T-helper 1 cell treated with Interleukin-12 subunit alpha and Interleukin-12 subunit beta and Interleukin-4 antibody, amounts not matched to agents 30 μg/mL and 1 μg/mL, for 36 hours (primary cell): ENCODE measurements around the gene LIPI.
"Not testable (repeated sequence)": the region's sequence is repeated elsewhere in the genome, so short reads cannot be mapped to it uniquely, and the experiment has no call there.

Experiments
- H3K27ac Mint-ChIP-seq: one replicate; pipeline ENCODE4 v1.8.0; 2021; ENCODE audit warnings: mild to moderate bottlenecking, mixed read lengths
- H3K27me3 Mint-ChIP-seq: one replicate; pipeline ENCODE4 v1.8.0; 2021; ENCODE audit warnings: low read depth, mixed read lengths
- H3K36me3 Mint-ChIP-seq: one replicate; pipeline ENCODE4 v1.8.0; 2021; ENCODE audit warnings: low read depth, mixed read lengths
- H3K4me1 Mint-ChIP-seq: one replicate; pipeline ENCODE4 v1.8.0; 2021; ENCODE audit warnings: low read depth, mixed read lengths
- H3K4me3 Mint-ChIP-seq: one replicate; pipeline ENCODE4 v1.8.0; 2021; ENCODE audit warnings: mild to moderate bottlenecking, moderate library complexity, mixed read lengths
- H3K9me3 Mint-ChIP-seq: one replicate; pipeline ENCODE4 v1.8.0; 2021; ENCODE audit warnings: mixed read lengths

The LIPI gene

DNA sequence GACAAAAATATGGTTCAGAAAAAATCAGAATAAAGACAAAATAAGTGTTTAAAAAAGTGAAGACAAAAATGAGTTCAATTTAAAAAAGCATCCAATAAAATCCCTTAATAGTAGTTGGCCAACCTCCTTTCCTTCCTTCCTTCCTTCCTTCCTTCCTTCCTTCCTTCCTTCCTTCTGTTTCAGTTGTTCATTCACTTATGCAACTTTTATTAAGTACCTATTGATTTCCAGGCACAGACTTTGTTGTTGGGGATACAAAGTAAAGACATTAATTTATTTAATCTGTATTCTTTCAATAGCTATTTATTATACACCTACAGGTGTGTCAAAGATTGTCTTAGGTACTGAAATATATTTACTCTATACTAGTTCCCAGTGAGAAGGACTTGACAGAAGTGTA, 2.4 kb upstream of the LIPI start:
- Mint-ChIP-seq H3K27me3 (peaks cover 25% of the 10 kb centered on the region), H3K36me3 (no peaks in the 10 kb centered on the region), H3K27ac (no peak overlapping the region), H3K9me3 (no peaks in the 10 kb centered on the region), H3K4me1 (peaks cover 5% of the 10 kb centered on the region), H3K4me3 (no peak overlapping the region)

DNA sequence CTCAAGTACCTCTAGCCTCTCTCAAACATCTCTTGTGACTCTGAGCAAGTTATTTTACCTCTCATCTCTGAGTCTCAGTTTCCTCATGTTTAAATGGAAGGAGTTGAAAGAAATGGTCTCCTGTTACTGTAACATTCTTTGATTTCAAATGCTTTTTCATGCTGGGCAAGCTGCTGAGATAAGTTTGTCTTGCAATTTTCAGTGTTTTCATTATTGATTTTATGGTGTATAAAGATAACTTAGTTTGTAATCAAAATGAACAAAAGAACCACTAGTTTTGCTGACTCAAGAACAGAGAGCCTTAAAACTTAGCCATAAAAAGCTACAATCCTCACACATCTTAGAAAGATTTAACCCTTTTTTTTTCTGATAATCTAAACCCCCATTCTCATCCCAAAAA, 4.5 kb downstream of the LIPI start:
- Mint-ChIP-seq H3K27ac (no peak overlapping the region), H3K27me3 (peaks cover 7% of the 10 kb centered on the region), H3K9me3 (no peaks in the 10 kb centered on the region), H3K4me1 (no peaks in the 10 kb centered on the region), H3K4me3 (no peak overlapping the region), H3K36me3 (no peaks in the 10 kb centered on the region)

DNA sequence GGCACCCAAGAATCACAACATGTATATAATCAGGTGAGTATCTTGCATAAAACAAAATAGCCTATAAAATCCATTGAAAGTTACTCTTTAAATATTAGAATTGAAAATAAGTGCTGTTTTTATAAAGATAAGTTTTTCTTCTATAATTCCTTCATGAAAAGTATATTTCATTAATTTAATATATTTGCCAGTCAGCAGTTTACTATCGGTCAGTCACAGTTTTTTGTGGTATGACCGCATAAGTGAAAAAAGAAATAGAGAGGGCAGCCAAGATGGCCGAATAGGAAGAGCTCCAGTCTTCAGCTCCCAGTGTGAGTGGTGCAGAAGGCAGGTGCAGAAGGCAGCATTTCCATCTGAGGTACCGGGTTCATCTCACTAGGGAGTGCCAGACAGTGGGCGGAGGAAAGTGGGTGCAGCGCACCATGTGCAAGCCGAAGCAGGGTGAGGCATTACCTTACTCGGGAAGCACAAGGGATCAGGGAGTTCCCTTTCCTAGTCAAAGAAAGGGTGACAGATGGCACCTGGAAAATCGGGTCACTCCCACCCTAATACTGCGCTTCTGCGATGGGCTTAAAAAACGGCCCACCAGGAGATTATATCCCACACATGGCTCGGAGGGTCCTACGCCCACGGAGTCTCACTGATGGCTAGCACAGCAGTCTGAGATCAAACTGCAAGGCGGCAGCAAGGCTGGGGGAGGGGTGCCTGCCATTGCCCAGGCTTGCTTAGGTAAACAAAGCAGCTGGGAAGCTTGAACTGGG, 44.1 kb downstream of the LIPI start:
- H3K9me3 Mint-ChIP-seq, H3K27ac Mint-ChIP-seq, H3K36me3 Mint-ChIP-seq, H3K4me1 Mint-ChIP-seq, H3K27me3 Mint-ChIP-seq, H3K4me3 Mint-ChIP-seq: not testable (repeated sequence)

DNA sequence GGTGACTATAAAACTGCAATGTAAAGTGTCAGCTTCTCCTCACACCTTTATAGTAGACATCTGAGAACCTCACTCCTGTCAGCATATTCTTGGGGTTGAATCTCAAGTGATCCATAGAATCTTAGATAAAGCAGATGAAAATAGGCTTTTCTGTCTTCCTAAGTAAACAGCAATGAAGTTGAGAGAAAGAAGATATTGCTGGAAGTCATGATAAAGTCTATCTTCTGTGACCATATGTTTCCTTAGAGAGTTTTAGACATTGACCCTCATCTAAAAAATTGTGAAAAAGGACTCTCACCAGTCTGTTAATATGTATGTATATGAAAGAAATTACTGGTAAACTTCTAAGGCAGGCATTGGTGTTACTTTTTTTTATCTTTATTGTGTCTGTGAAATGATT, 66.8 kb downstream of the LIPI start:
- Mint-ChIP-seq H3K9me3 (no peaks in the 10 kb centered on the region), H3K4me1 (no peaks in the 10 kb centered on the region), H3K4me3 (no peak overlapping the region), H3K36me3 (no peaks in the 10 kb centered on the region), H3K27me3 (no peaks in the 10 kb centered on the region), H3K27ac (no peak overlapping the region)

DNA sequence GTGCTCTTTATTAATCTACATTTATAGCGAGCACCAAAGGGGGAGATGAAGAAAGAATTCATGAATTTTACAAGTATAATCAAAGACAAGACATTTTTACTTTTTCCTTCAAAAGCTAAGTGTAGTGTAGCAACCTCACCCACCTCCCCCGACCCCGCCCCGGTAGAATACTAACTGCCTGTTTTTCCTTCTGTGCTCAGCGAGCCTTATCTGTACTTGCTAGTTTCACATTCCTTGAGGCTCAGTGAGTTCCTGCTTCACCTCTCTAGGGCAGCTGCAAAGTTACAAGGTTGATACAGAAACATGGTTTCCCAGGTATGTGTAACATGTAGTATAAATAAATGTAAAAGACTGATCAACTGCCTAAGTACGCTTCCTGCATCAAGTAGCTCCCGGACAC, 86.5 kb downstream of the LIPI start:
- Mint-ChIP-seq H3K27me3 (peaks cover 4% of the 10 kb centered on the region), H3K27ac (no peak overlapping the region), H3K36me3 (no peaks in the 10 kb centered on the region), H3K9me3 (no peaks in the 10 kb centered on the region), H3K4me1 (peaks cover 9% of the 10 kb centered on the region), H3K4me3 (no peak overlapping the region)

DNA sequence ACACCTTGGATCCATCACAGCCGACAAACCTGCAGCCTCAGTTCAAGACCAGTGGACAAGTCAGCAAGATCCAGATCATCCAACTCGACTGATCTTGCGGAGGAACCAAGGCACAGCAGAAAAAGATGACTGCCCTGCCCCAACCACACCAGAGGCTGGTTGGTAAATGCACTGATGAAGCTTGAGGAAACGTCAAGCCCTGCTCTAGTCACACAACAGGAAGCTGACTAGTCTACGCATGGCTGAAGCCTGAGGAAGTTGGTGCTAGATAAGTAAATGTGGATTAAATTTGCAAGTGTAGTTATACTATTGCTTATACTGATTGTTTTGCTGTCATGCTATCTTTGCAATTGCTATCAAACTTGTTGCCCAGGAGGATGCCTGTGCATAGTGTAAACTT, 89.0 kb downstream of the LIPI start:
- Mint-ChIP-seq H3K9me3 (no peaks in the 10 kb centered on the region), H3K27me3 (peaks cover under 1% of the 10 kb centered on the region), H3K36me3 (no peaks in the 10 kb centered on the region), H3K27ac (no peak overlapping the region), H3K4me3 (no peak overlapping the region), H3K4me1 (peaks cover 9% of the 10 kb centered on the region)

DNA sequence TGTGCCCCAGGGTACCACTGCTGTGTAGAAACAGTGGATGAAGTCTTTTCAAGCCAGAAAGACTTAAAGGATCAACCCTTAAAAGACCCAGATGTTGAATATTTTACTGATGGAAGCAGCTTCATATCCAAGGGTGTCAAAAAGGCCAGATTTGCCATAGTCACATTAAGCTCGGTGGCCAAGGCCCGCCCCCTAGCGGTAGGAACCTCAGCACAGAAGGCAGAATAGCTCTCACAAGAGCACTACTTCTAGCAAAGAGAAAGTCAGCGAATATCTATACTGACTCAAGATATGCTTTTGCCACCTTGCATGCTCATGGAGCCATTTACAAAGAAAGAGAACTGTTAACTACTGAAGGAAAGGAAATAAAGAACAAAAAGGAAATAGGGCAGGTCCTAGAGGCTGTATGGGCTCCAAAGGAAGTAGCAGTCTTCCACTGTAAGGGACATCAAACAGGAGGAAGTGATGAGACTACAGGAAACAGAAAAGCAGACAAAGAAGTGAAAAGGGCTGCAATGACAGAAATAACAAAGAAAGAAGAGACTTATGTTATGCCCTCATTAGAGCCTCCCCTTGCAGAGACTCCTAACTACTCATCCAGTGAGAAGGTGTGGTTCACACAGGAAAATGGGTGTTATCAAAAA, 90.5 kb downstream of the LIPI start:
- H3K4me1 Mint-ChIP-seq, result peaks cover 15% of the 10 kb centered on the region
- no peak overlapping the region for H3K4me3 Mint-ChIP-seq
- H3K36me3 Mint-ChIP-seq, result no peaks in the 10 kb centered on the region
- H3K27ac Mint-ChIP-seq, result no peak overlapping the region
- H3K27me3 Mint-ChIP-seq, result no peaks in the 10 kb centered on the region
- no peaks in the 10 kb centered on the region for H3K9me3 Mint-ChIP-seq

DNA sequence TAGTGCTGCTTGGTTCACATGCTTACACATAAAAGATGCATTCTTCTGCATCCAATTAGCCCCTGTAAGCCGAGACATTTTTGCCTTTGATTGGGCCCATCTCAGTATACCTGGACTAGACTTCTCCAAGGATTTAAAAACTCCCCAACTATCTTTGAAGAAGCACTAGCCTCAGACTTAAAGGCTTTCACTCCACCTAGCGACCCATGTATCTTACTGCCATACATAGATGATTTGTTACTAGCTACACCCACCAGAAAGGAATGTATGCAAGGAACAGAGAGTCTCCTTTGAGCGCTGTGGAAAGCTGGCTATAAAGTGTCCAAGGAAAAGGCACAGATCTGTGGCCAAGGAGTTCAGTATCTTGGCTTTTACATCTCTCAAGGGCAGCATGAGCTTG, 91.7 kb downstream of the LIPI start:
- H3K4me1 Mint-ChIP-seq, result peaks cover 15% of the 10 kb centered on the region
- H3K4me3 Mint-ChIP-seq, result no peak overlapping the region

DNA sequence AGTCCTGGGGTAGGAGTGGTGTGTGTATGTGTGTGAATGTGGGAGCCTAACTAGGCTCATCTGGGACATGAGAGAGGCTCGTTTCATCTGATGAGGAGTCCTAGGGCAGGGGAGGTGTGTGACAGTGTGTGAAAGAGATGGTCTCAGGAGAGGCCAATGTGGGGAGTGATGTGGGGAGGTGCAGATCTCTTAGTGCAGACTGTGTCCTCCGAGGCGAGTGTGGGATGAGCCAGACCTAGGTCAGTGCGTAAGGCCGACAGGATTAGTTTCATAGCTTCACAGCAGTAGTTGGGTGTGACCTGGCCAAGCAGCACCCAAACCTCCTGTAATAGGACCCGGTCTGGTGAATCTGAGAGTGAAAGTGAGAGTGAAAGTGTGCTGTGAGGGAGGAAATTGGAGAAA, 94.7 kb downstream of the LIPI start:
- H3K36me3 Mint-ChIP-seq, result peaks cover 7% of the 10 kb centered on the region
- no peaks in the 10 kb centered on the region for H3K27me3 Mint-ChIP-seq
- H3K4me1 Mint-ChIP-seq, result peaks cover 11% of the 10 kb centered on the region
- H3K9me3 Mint-ChIP-seq, result peaks cover 11% of the 10 kb centered on the region
- H3K4me3 Mint-ChIP-seq, result no peak overlapping the region
- no peak overlapping the region for H3K27ac Mint-ChIP-seq

More for the DNA sequence above, 91.7 kb downstream of the LIPI start:
- H3K9me3 Mint-ChIP-seq, result no peaks in the 10 kb centered on the region
- no peaks in the 10 kb centered on the region for H3K27me3 Mint-ChIP-seq
- no peak overlapping the region for H3K27ac Mint-ChIP-seq
- H3K36me3 Mint-ChIP-seq, result peaks cover 1% of the 10 kb centered on the region

DNA sequence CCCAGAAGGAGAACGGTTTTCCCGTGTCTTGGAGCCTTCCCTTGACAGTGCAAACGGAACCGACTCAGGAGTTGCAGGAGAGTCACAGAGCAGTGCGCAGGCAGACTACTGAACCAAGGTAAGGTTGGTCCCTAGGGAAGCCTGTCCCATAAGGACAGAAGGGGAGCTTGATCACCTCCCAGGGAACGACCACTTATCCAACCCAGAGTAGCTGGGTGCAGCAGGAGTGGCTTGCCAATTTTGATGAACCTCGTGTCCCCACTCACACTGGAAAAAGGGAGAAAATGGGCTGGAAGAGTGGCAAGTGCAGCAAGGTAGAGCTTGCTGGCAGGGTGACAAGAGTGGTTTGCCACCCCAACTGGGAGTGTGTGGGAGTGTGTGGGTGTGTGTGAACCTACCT, 95.1 kb downstream of the LIPI start:
- H3K9me3 Mint-ChIP-seq, result peaks cover 11% of the 10 kb centered on the region
- no peaks in the 10 kb centered on the region for H3K27me3 Mint-ChIP-seq
- H3K4me1 Mint-ChIP-seq, result peaks cover 11% of the 10 kb centered on the region
- peaks cover 7% of the 10 kb centered on the region for H3K36me3 Mint-ChIP-seq
- H3K27ac Mint-ChIP-seq, result no peak overlapping the region
- H3K4me3 Mint-ChIP-seq, result no peak overlapping the region

DNA sequence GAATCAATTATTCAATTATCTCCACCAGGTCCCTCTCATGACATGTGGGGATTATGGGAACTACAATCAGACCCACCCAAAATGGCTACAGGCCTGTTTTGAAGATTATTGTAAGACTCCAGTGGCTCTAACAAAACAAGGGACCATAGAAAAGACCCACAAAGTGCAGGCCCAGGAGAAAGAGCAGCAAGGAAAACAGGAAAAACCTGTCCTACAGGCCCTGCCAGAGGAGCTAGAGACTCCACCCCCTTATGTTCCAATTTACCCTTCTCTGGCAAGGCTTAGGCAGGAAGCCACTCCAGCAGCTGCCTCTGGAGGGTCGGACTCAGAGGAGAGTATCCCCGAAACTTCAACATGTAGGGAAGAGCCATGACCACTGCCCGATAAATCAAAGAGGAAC, 96.5 kb downstream of the LIPI start:
- peaks cover 7% of the 10 kb centered on the region for H3K36me3 Mint-ChIP-seq
- H3K27ac Mint-ChIP-seq, result no peak overlapping the region
- peaks cover 11% of the 10 kb centered on the region for H3K9me3 Mint-ChIP-seq
- H3K27me3 Mint-ChIP-seq, result no peaks in the 10 kb centered on the region
- peaks cover 6% of the 10 kb centered on the region for H3K4me1 Mint-ChIP-seq
- no peak overlapping the region for H3K4me3 Mint-ChIP-seq

DNA sequence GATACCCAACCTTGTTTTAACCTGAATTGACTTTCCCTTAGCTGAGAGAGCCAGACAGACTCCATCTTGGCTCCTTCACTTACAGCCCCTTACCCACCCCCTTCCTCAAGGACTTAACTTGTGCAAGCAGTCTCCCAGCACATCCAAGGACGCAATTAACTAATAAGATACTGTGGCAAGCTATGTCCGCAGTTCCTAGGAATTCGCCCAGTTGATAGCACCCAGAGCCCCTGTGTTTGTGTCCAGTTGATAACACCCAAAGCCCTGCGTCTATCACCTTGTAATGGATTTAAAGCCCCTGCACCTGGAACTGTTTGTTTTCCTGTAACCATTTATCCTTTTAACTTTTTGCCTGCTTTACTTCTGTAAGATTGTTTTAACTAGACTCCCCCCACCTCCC, 106.2 kb downstream of the LIPI start:
- not testable (repeated sequence) for H3K4me3 Mint-ChIP-seq, H3K9me3 Mint-ChIP-seq, H3K27me3 Mint-ChIP-seq, H3K4me1 Mint-ChIP-seq, H3K36me3 Mint-ChIP-seq, H3K27ac Mint-ChIP-seq

DNA sequence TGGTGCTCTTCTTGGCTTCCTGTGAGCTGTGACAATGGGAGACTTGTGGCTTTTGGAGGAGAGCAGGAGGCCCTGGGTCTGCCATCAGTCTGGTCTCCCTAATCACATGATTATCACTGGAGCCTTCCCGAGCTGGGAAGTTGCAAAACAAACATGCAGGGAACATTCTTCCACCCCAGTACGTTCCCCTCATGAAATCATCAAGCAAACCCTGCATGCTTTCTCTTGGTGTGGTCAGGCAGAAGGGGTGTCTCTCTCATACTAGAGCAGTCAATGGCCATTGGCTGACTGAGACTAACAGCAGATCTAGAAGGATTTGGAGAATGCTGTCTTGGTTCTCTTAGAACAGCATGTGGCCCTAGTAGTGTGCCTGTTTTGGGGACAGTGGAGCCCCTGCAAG, 111.2 kb downstream of the LIPI start:
- peaks cover 6% of the 10 kb centered on the region for H3K36me3 Mint-ChIP-seq
- H3K4me3 Mint-ChIP-seq, result no peak overlapping the region
- no peaks in the 10 kb centered on the region for H3K27me3 Mint-ChIP-seq
- H3K27ac Mint-ChIP-seq, result no peak overlapping the region
- H3K9me3 Mint-ChIP-seq, result no peaks in the 10 kb centered on the region
- H3K4me1 Mint-ChIP-seq, result no peaks in the 10 kb centered on the region

DNA sequence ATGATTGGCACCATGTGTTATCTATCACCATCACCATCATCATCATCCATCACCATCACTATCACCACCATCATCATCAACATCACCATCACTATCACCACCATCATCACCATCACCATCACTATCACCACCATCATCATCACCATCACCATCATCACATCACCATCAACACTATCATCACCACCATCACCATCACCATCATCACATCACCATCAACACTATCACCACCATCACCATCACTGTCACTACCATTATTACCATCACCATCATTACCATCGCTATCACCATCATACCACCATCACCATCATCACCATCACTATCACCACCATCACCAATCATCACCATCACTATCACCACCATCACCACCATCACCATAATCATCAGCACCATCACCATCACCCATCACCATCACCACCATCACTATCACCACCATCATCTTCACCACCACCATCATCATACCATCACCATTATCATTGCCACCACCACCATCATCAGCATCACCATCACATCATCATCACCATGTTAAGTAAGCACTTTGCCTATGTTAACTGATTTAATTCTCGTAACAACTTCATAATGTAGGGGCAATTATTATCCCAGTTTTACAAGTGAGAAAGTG, 112.8 kb downstream of the LIPI start:
- H3K9me3 Mint-ChIP-seq, result no peaks in the 10 kb centered on the region
- H3K27ac Mint-ChIP-seq, result no peak overlapping the region
- no peak overlapping the region for H3K4me3 Mint-ChIP-seq
- H3K4me1 Mint-ChIP-seq, result no peaks in the 10 kb centered on the region
- no peaks in the 10 kb centered on the region for H3K27me3 Mint-ChIP-seq
- peaks cover 6% of the 10 kb centered on the region for H3K36me3 Mint-ChIP-seq

DNA sequence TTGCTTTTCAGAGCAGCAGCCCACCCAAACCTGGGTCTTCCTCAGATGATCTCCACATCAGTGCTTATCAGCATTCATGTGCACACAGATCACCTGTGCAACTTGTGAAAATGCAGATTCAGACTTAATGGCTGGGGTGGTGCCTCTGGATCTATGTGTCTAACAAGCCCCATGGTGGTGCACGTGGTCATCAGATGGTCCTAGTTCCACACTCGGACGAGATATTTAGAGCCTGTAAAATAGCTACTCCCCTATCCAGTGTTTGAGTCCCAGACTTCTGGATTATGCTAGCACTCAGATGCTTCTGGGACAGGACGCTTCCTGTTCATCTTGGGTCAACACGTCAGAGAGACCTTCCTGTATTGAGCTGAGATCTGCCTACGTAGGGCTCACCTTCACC, 114.2 kb downstream of the LIPI start:
- H3K27me3 Mint-ChIP-seq, result no peaks in the 10 kb centered on the region
- no peak overlapping the region for H3K27ac Mint-ChIP-seq
- peaks cover 4% of the 10 kb centered on the region for H3K9me3 Mint-ChIP-seq
- peaks cover 14% of the 10 kb centered on the region for H3K36me3 Mint-ChIP-seq
- no peak overlapping the region for H3K4me3 Mint-ChIP-seq
- H3K4me1 Mint-ChIP-seq, result peaks cover under 1% of the 10 kb centered on the region
